HG02981 (cell line): ENCODE data around the gene GMIP.

ENCODE experiments used
- ATAC-seq: cut with Tn5 transposase; IDR thresholded peaks from one replicate; pipeline ENCODE4 v1.9.1; 2021; ENCODE audit warnings: mild to moderate bottlenecking, moderate library complexity; ENCODE audit not compliant: unreplicated experiment

Gene GMIP

GRCh38 chr19:19637186-19637522, 6.3 kb downstream of the GMIP start:
- no peak for ATAC-seq

DNA sequence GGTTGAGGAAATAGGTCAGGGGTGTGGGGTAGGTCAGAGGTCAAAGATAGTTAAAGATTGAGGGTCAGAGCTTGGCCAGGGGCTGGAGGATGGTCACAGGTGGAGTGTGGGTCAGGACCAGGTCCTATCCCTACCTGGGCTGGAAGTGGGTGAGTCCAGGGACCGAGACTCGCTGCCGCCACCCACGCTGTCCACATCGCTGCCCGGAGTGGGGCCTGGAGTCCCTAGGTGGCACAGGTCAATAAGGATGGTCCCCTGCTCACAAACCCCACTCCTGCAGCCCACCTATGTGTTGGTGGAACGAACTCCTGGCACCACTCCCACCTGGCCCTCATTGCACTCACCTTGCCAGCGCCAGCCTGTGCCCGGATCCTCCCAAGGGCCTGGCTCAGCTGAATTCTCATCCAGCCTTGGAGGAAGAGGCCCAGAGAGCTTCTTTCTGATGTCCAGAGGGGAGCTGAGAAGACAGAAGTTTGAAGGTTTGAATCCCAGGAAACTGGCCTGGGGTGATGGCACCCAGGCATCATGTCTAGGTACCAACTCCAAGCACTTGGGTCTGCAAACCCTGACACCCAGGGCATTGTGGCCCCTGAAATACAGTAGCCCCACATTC, 6.8 kb downstream of the GMIP start:
- ATAC-seq, result no peak

GRCh38 chr19:19635313-19635702, 8.1 kb downstream of the GMIP start:
- ATAC-seq, result no peak

GRCh38 chr19:19634516-19635312, 8.7 kb downstream of the GMIP start:
- ATAC-seq, result no peak

DNA sequence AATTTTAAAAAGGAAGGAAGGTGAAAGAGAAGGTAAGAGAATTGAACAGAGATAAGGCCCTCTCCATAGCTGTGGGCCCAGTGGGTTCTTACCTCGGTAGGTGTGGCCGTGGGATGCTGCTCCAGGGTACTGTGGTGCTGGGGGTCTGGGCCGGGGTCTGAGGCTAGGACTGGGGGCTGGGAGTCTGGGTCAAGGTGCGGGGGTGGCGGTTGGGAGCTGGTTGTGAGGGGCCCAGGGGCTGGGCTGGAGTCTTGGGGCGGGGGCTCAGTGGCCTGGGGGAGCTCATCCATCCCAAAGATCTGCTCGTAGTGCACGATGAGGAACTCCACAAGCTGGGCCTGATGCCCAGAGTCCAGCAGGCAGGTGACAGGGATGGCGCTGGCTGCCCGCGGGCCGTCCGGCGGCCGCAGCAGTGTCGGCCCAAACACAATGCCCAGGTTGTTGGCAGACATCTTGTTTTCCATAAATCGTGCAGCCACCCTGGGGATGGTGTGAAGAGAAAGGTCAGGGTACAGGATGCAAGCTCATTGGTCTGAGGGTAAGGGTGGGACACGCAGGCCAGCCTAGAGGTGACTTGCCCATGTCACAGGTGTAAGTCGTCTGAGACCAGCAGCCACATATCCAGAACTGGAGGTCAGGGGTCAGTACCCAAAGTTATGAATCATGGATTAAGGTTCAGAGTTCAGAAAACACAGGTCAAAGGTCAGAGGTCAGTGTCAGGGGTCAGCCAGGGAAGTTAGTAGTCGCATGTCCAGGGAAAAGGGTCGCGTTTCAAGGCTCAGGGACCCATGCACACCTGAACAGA, 9.5 kb downstream of the GMIP start:
- ATAC-seq, result no peak

DNA sequence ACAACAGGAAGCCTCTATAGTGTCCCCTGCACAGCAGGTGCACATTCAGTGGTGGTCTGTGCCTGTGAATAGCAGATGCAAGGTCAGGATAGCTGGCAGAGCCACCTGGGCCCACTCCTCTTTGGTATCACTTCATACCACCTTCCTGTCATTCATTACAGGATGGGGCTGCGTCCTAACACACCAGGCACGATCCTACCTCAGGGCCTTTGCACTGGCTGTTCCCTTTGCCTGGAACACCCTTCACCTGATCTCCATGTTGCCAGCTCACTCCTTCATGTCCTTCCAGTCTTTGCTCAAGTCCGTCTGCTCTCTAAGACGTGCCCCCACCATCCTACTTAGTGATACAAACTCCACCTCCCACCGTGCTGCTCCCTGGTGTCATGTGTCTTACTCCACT, 10.8 kb downstream of the GMIP start:
- ATAC-seq, result no peak

GRCh38 chr19:19631346-19631745, 12.1 kb downstream of the GMIP start:
- ATAC-seq, result no peak

- no peak for ATAC-seq
These were observed 13.0 kb downstream of the GMIP start for GRCh38 chr19:19630426-19630825.

- ATAC-seq, result no peak
These were observed 13.4 kb downstream of the GMIP start for GRCh38 chr19:19630062-19630414.

DNA sequence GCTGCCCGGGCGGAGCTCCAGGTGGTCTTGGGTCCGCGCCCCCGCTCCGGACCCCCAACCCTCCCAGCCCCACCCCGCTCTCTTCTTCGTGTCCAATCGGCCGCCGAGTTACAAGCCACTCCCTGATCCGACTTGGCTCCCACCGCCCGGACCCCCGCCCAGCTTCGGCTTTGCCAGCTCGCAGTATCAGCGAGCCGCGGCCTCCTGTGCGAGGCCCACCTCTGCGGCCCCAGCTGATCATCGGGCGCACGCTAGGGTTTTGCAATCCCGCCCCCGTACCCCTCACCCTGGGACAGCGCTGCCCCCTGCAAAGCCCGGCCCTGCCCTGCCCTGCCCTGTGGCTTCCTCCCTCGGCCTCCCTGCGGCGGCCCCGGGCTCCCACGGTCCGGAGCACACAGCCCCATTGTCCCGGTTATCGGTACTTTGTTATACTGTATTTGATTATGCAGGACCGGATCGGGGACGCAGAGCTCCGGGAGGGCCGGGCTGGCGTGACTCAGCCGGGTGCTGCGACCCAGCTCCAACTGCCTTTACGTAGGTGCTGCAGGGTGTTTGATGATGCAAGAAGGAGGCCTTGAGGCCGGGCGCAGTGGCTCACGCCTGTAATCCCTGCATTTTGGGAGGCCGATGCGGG, 14.8 kb downstream of the GMIP start:
- ATAC-seq, result no peak

DNA sequence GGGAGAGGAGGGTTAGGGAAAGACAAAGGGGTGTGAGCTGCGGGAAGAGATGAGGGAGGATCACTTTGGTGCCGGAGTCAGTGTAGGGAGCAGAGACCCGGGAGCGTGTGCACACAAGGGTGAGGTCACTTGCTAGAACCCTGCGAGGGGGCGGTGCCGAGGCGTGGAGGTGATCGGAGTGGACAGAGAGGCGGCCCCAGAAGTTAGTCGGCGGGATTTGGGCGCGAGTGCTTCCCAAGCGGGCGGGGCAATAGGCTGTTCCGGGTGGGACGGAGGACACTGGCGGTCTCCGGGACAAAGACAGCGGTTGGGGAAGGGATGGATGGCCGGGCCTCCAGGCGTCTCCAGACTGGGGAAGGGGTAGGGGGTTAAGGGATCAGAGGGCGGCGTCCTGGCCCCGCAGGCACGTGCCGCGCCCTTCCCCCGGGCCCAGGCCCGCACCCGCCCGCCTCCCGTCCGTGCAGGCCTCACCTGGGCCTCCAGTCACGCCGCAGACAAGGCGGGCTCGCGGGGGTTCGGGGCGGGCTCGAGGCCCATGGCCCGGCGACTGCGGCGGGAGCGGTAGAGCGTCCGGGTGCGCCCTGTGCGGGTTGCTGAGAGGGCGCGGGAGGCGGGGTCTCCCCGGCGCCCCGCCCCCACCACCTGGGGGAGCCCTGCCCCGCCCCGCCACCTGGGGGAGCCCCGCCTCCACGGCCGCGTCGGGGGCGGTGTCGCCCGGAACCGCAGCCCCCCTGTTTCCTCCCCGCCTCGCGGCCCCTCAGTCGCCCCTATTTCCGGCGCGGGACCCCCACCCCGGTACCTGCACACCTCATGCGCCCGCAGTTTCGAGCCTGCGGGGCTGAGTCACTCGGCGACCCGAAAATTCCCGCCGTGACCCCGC, 15.6 kb downstream of the GMIP start, which contains the start of gene LPAR2:
TSS of gene LPAR2 (minus strand) at position 600 of the 880 bp plus-strand sequence. CDS start 945 bp downstream, outside the sequence.
- ATAC-seq, result peak; percentile 59

GRCh38 chr19:19626516-19627472, 16.7 kb downstream of the GMIP start:
- ATAC-seq, result no peak

- ATAC-seq, result no peak
These were observed 19.4 kb downstream of the GMIP start for GRCh38 chr19:19624032-19624570.

- no peak for ATAC-seq
These were observed 20.1 kb downstream of the GMIP start for GRCh38 chr19:19623383-19623782.

- no peak for ATAC-seq
These were observed 23.6 kb downstream of the GMIP start for GRCh38 chr19:19619849-19620210.

DNA sequence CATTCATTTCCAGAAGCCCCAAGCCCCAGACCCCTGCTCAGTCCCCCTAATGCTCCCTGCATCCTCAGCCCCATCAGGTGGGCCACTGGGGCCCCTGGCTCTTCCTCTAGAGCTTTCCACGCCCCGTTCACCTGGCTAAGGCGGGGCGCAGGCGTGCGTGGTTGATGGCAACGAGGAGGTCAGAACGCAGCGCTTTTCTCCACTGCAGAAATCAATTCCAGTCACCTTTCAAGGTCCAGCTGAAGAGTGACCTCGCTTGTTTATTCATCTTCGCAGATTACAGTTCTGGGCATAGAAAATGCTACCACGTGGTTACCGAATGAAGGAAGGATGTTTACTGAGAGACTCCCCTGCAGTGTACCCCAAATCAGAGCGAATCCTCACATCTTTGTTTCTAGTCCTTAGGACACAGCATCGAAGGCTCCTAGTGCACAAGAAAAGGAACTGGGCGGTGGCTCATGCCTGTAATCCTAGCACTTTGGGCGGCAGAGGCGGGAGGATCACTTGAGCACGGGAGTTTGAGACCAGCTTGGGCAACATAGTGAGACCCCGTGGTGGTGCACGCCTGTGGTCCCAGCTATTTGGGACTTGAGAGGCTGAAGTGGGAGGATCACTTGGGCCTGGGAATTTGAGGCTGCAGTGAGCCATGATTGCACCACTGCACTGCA, 24.1 kb downstream of the GMIP start:
- ATAC-seq, result no peak

DNA sequence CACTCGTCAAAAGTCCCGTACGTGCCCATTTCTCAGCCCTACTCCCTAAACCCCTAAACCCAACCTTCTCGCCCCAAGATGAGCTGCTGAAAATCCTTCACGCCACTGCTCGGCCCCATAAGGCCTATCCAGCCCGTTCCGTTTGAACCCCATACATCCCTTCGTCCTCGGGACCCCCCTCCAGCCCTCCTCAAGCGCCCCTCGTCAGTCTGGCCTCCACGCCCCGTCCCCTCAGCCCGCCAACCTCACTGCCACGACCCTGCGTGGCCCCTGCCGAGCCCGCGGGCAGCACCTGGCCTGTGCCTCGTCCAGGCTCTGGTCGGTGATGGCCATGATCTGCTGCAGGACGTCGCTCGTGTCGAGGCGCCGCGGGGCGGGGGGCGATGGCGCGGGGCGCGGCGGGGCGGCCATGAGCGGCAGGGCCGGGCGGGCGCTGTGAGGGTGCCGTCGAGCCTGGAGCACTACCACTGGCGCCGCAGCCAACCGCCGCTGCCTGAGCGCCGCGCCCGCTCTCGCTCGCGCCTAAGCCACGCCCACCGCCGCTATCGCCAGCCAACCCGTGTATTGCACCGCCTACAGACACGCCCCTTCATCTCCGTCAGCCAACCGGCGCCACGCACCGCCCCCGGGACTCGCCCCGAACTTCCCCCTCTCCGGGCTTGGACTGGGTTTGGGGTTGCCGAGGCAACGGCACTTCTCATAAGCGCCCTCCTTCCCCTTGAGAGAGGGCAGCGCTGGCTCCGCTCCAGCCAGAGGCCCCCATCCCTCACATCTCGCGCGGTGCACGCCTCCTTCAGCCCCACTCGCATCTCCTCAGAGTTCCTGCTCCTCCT, 25.0 kb downstream of the GMIP start, which contains the start of gene PBX4:
TSS of gene PBX4 (minus strand) at position 469 of the 833 bp plus-strand sequence. CDS start at position 411, 58 bp downstream.
- peak; percentile 97 for ATAC-seq
